A549 treated with AZD9567 at 1 μM for 4 hours (cell line): Measurements from ENCODE around the gene SLC16A2. TPM values are rescaled to one million over a fixed set of nuclear protein-coding genes. Genes with fewer than 3 reads are reported as not detected.

ENCODE experiments used
- total RNA-seq: library from RNA; stranded (reverse); fragments of 200-300 nt; extraction: Qiagen RNA extraction; gene quantifications from 5 replicates; pipeline ENCODE4 v1.2.3, GENCODE V29; 2022; ENCODE audit not compliant: insufficient read depth

Gene SLC16A2
- total RNA-seq: 18.3 to 22.3 TPM (median 20.6 TPM) in 5 replicates

GRCh38 chrX:74421036-74421739 lies at the start of gene SLC16A2:
TSS of gene SLC16A2 (plus strand) at chrX:74421493. CDS start at chrX:74421638, 145 bp downstream.

Other genes with a start within 250 kb of the SLC16A2 start
- not detected in 5 replicates for gene ZCCHC13, start 117.3 kb upstream of the SLC16A2 start, total RNA-seq
- gene RLIM, start 193.1 kb downstream of the SLC16A2 start, total RNA-seq: 13.1 to 17.0 TPM (median 16.2 TPM) in 5 replicates